GM12892 (cell line): ENCODE measurements around the gene CLN3.
"Not testable (repeated sequence)": the region's sequence is repeated elsewhere in the genome, so short reads cannot be mapped to it uniquely, and the experiment has no call there.

Experiments
- DNase-seq: peaks from one replicate; pipeline ENCODE4 v3.0.0; 2011; ENCODE audit not compliant: insufficient read length
- FAIRE-seq: peaks from 2 replicates; lab custom pipeline; 2011; peaks lifted over from hg19 to GRCh38; lab: Jason Lieb, UNC
- POLR2A ChIP-seq: IDR thresholded peaks from 2 replicates; pipeline ENCODE4 v1.6.1; 2011; ENCODE audit warnings: low read depth, low read length, control low read depth
- POLR2AphosphoS5 ChIP-seq: IDR thresholded peaks from 2 replicates; pipeline ENCODE4 v1.6.1; 2011; ENCODE audit warnings: low read depth, low read length, control low read depth
- TAF1 ChIP-seq: IDR thresholded peaks from 2 replicates; pipeline ENCODE4 v1.6.1; 2011; ENCODE audit warnings: low read depth, mild to moderate bottlenecking, control low read depth, low read length, borderline replicate concordance

The CLN3 gene

DNA sequence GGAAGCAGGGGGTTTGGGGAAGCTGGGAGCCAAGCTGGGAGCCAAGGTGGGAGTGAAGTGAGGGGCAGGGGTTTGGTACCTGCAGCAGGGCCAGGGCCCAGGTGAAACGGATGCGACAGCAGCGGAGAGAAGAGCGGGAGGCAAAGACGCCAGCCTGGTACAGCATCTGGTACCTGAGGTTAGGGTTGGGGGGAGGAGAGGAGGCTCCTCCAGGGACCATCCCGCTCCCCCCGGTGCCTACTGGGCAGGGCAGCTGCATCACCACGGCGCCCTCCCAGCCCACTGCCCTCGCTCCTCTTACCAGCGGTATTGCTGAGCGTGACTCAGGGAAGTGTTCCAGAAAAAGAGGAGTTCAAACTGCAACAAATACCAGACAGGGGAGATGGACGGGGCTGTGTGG, 9.8 kb downstream of the CLN3 start:
- TF ChIP-seq POLR2AphosphoS5 = no peak
- TF ChIP-seq TAF1 = no peak
- TF ChIP-seq POLR2A = no peak
- DNase-seq (no peak), FAIRE-seq (no peak)

DNA sequence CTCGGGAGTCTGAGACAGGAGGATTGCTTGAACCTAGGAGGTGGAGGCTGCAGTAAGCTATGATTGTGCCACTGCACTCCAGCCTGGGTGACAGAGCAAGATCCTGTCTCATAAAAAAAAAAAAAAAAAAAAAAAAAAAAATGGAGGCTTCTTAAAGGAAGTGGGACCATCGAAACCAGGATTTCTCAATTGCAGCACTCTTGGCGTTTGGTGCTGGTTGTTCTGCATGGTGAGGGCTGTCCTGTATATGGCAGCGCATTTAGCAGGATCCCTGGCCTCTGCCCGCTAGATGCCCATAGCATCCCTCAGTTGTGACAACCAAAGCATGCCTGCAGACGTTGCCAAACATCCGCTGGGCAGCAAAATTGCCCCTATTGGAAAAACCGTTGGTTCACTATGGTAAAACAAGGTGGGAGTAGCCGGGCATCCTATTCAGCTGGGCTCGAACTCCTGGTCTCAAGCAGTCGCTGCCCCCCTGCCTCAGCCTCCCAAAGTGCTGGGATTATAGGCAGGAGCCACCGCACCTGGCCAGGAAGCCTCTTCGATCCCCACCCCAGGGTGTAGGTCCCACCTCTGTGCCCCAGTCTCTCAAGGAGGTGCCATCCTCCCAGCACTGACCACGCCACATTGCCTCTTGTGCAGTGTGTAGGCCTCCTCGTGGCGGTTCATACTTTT, 13.2 kb downstream of the CLN3 start:
- FAIRE-seq (no peak), DNase-seq (no peak)
- TF ChIP-seq POLR2A (no peak), POLR2AphosphoS5 (no peak), TAF1 (no peak)

- TF ChIP-seq POLR2A = no peak
- no peak for TF ChIP-seq TAF1
- TF ChIP-seq POLR2AphosphoS5 = no peak
- DNase-seq = no peak
- FAIRE-seq = no peak
Measured at GRCh38 chr16:28477311-28477920, 14.5 kb downstream of the CLN3 start.

- no peak for FAIRE-seq
- TF ChIP-seq TAF1 = no peak
- TF ChIP-seq POLR2A = no peak
- no peak for TF ChIP-seq POLR2AphosphoS5
- no peak for DNase-seq
Measured at GRCh38 chr16:28475221-28475620, 16.7 kb downstream of the CLN3 start.

DNA sequence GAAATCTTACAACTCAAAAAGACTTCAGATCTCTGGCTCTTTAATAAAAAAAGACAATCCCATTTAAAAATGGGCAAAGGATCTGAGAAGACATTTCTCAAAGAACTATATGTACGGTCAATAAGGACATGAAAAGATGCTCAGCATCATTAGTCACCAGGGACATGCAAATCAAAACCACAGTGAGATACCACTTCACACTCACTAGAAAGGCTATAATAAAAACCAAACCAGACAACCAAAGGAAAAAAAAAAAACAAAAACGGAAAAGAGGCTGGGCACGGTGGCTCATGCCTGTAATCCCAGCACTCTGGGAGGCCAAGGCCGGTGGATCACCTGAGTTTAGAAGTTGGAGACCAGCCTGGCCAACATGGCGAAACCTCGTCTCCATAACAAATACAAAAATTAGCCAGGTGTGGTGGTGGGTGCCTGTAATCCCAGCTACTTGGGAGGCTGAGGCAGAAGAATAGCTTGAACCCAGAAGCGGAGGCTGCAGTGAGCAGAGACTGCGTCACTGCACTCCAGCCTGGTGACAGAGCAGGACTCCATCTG, 18.1 kb downstream of the CLN3 start:
- no peak for DNase-seq
- no peak for FAIRE-seq
- no peak for TF ChIP-seq POLR2AphosphoS5
- TF ChIP-seq TAF1 = no peak
- no peak for TF ChIP-seq POLR2A

- not testable (repeated sequence) for DNase-seq
Measured at GRCh38 chr16:28447081-28447480, 44.8 kb downstream of the CLN3 start.

GRCh38 chr16:28446388-28446787, 45.5 kb downstream of the CLN3 start:
- not testable (repeated sequence) for FAIRE-seq, DNase-seq

More at GRCh38 chr16:28447081-28447480, 44.8 kb downstream of the CLN3 start:
- not testable (repeated sequence) for FAIRE-seq

- DNase-seq, FAIRE-seq: not testable (repeated sequence)
Measured at GRCh38 chr16:28443943-28444342, 47.9 kb downstream of the CLN3 start.

GRCh38 chr16:28438899-28439298, 53.0 kb downstream of the CLN3 start:
- FAIRE-seq, DNase-seq: not testable (repeated sequence)

- not testable (repeated sequence) for DNase-seq, FAIRE-seq
Measured at GRCh38 chr16:28435340-28435739, 56.5 kb downstream of the CLN3 start.
